ENCODE results near the gene IFNA4.
"Not testable (repeated sequence)": the region's sequence is repeated elsewhere in the genome, so short reads cannot be mapped to it uniquely, and the experiment has no call there.

The IFNA4 gene

DNA sequence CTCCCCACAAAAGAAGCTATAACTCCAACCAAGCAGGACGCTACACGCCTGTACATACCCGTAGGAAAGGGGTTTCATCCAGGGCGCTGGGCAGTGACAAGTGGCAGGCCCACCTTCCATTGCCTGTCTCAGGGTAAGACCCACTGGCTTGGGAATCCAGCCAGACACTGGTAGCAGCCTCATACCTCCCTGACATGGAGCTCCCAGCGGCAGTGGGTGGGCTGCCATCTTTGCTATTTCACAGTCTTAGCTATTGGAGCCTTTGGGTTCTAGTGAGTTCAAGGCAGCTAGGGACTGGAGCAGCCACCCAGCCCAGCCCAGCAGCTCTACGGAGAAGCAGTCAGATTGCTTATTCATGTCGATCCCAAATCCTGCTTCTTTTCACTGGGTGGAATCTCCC is 22.9 kb upstream of the IFNA4 start:
- H3K36me3 ChIP-seq (ENCODE audit: control insufficient read depth in 2 of 2, insufficient read depth in 2 of 2, low read length in 2 of 2), result no peaks in the 10 kb centered on the region
- H3K4me3 ChIP-seq (ENCODE audit: low read length in 2 of 2), result no peak overlapping the region
- no peak overlapping the region for H3K27ac ChIP-seq (ENCODE audit: low read depth in 2 of 2, low read length in 2 of 2)
- H3K9ac ChIP-seq (ENCODE audit: low read depth in 1 of 2, low read length in 2 of 2), result no peak overlapping the region
- H3K27me3 ChIP-seq (ENCODE audit: control insufficient read depth in 2 of 2, insufficient read depth in 2 of 2, low read length in 2 of 2), result no peaks in the 10 kb centered on the region
- H3K4me1 ChIP-seq (ENCODE audit: control insufficient read depth in 2 of 2, insufficient read depth in 2 of 2, low read length in 2 of 2), result no peaks in the 10 kb centered on the region
- no peaks in the 10 kb centered on the region for H3K9me3 ChIP-seq (ENCODE audit: control insufficient read depth in 2 of 2, low read length in 2 of 2)

GRCh38 chr9:21207043-21207442 is 19.7 kb upstream of the IFNA4 start, which contains the start of gene IFNA10:
TSS of gene IFNA10 (minus strand) at chr9:21207143. CDS start at chr9:21207097, 46 bp downstream.
- not testable (repeated sequence) for H3K9me3 ChIP-seq (ENCODE audit: control insufficient read depth in 2 of 2, low read length in 2 of 2); H3K4me3 ChIP-seq (ENCODE audit: low read length in 2 of 2); H3K27ac ChIP-seq (ENCODE audit: low read depth in 2 of 2, low read length in 2 of 2); H3K9ac ChIP-seq (ENCODE audit: low read depth in 1 of 2, low read length in 2 of 2); H3K4me1 ChIP-seq (ENCODE audit: control insufficient read depth in 2 of 2, insufficient read depth in 2 of 2, low read length in 2 of 2); H3K36me3 ChIP-seq (ENCODE audit: control insufficient read depth in 2 of 2, insufficient read depth in 2 of 2, low read length in 2 of 2); H3K27me3 ChIP-seq (ENCODE audit: control insufficient read depth in 2 of 2, insufficient read depth in 2 of 2, low read length in 2 of 2)

DNA sequence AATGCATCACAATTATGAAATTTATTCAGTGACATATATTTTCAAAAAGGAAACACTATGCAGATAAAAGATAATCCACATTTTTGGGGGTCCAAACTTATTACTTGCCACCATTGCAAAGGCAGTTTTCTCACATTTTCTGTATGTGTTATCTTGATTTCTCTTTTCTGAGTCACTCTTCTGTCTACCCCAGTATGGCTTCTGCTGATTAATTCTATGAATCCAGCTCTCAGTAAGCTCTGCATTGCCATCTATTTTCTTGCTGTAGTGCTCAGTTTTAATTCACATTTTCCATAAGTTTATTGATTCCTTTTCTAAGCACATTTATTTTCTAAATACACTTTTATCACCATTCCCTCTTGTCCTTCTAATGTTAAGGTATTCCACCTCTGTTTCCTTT is 17.8 kb upstream of the IFNA4 start:
- Histone ChIP-seq H3K27ac (ENCODE audit: low read depth in 2 of 2, low read length in 2 of 2) (no peak overlapping the region), H3K36me3 (ENCODE audit: control insufficient read depth in 2 of 2, insufficient read depth in 2 of 2, low read length in 2 of 2) (no peaks in the 10 kb centered on the region), H3K4me1 (ENCODE audit: control insufficient read depth in 2 of 2, insufficient read depth in 2 of 2, low read length in 2 of 2) (no peaks in the 10 kb centered on the region), H3K9ac (ENCODE audit: low read depth in 1 of 2, low read length in 2 of 2) (no peak overlapping the region), H3K9me3 (ENCODE audit: control insufficient read depth in 2 of 2, low read length in 2 of 2) (no peaks in the 10 kb centered on the region), H3K27me3 (ENCODE audit: control insufficient read depth in 2 of 2, insufficient read depth in 2 of 2, low read length in 2 of 2) (no peaks in the 10 kb centered on the region), H3K4me3 (ENCODE audit: low read length in 2 of 2) (no peak overlapping the region)

DNA sequence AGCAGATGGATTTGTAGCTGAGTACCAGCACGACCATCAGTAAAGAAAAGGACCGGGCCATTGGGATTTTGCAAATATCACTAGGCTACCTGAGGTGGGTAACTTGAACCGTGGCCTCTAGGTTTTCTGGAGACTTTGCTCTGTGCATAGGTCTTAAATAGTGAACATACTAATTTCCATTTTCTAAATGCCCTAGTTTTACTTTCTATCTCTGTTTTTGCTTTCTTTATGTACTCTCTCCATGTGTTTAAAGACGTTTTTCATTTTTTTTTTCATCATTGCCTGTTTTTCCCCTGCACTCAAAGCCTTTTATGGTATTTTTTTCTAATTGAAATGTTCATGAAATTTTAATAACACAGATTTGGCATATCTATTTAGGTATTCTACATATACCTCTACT is 14.7 kb upstream of the IFNA4 start, which contains the start of gene IFNA7:
IFNA7 (minus strand) TSS at position 101 of the 400 bp plus-strand sequence; CDS start at position 61, 40 bp downstream.
- not testable (repeated sequence) for H3K27ac ChIP-seq (ENCODE audit: low read depth in 2 of 2, low read length in 2 of 2); H3K9me3 ChIP-seq (ENCODE audit: control insufficient read depth in 2 of 2, low read length in 2 of 2); H3K4me1 ChIP-seq (ENCODE audit: control insufficient read depth in 2 of 2, insufficient read depth in 2 of 2, low read length in 2 of 2); H3K9ac ChIP-seq (ENCODE audit: low read depth in 1 of 2, low read length in 2 of 2); H3K36me3 ChIP-seq (ENCODE audit: control insufficient read depth in 2 of 2, insufficient read depth in 2 of 2, low read length in 2 of 2); H3K27me3 ChIP-seq (ENCODE audit: control insufficient read depth in 2 of 2, insufficient read depth in 2 of 2, low read length in 2 of 2); H3K4me3 ChIP-seq (ENCODE audit: low read length in 2 of 2)

- H3K27ac ChIP-seq (ENCODE audit: low read depth in 2 of 2, low read length in 2 of 2); H3K4me1 ChIP-seq (ENCODE audit: control insufficient read depth in 2 of 2, insufficient read depth in 2 of 2, low read length in 2 of 2): not testable (repeated sequence)
These were observed 7.7 kb upstream of the IFNA4 start for GRCh38 chr9:21194867-21195776.

DNA sequence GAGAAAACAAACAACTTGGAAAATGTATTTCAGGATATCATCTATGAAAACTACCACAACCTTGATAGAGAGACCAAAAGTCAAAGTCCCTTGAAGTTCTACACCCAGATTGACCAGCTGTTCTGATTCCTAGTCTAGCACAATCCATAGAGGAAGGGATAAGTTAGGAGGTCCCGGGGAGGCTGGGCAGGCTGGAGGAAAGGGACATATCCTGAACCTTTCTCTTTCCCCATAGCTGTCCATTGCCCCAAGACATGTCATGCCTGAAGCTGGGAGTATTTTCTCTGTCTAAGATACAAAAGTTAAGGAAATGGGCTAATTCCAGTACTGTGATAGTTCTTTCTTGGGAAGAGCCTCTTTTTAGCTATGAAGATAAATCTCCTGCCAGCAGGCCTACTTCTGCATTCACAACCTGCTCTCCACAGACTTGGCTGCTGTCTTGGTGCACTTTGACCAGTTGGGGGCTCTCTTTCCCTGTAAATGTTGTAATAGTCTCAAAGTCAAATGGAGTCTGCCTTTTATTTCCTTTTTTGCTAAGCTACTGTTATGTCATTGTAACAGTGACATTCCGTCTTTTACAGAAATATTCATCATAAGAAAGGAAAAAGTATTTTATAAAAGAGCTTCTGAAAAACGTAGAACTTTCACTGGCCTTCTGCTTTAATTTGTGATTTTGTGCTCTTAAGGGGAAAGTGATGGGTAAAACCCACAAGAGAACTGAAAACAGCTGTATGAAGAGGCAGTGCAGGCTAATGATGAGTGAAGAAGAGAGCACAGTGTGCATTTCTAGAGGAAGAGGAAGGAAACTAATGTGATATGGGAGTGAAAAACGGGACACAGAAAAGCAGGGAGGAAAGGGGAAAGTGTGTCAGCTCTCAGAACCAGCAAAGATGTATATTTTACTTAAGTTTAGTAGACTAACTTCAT is 4.3 kb downstream of the IFNA4 start:
- H3K36me3 ChIP-seq (ENCODE audit: control insufficient read depth in 2 of 2, insufficient read depth in 2 of 2, low read length in 2 of 2); H3K27ac ChIP-seq (ENCODE audit: low read depth in 2 of 2, low read length in 2 of 2); H3K4me1 ChIP-seq (ENCODE audit: control insufficient read depth in 2 of 2, insufficient read depth in 2 of 2, low read length in 2 of 2); H3K4me3 ChIP-seq (ENCODE audit: low read length in 2 of 2); H3K27me3 ChIP-seq (ENCODE audit: control insufficient read depth in 2 of 2, insufficient read depth in 2 of 2, low read length in 2 of 2); H3K9ac ChIP-seq (ENCODE audit: low read depth in 1 of 2, low read length in 2 of 2); H3K9me3 ChIP-seq (ENCODE audit: control insufficient read depth in 2 of 2, low read length in 2 of 2): not testable (repeated sequence)

More at GRCh38 chr9:21194867-21195776, 7.7 kb upstream of the IFNA4 start:
- not testable (repeated sequence) for H3K27me3 ChIP-seq (ENCODE audit: control insufficient read depth in 2 of 2, insufficient read depth in 2 of 2, low read length in 2 of 2); H3K4me3 ChIP-seq (ENCODE audit: low read length in 2 of 2); H3K9me3 ChIP-seq (ENCODE audit: control insufficient read depth in 2 of 2, low read length in 2 of 2); H3K36me3 ChIP-seq (ENCODE audit: control insufficient read depth in 2 of 2, insufficient read depth in 2 of 2, low read length in 2 of 2); H3K9ac ChIP-seq (ENCODE audit: low read depth in 1 of 2, low read length in 2 of 2)

DNA sequence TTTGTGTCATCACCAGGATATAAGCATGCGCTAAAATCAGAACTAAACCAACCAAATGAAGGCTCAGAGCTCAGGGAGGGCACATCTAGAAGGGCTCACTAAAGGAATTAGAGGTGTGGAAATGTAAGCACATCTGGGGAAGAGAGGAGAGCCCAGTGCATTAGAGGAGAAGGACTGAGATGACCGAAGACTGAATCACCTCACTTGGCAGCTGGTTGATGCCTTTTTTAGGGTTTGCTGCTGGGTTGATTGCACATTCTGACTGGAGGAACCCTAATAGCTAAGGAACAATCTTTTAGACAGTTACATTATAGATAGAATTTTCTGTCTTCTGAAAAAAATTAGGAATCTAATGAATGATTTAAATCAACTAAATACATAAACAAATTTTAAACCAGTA is 12.7 kb downstream of the IFNA4 start:
- Histone ChIP-seq H3K4me1 (ENCODE audit: control insufficient read depth in 2 of 2, insufficient read depth in 2 of 2, low read length in 2 of 2) (no peaks in the 10 kb centered on the region), H3K27me3 (ENCODE audit: control insufficient read depth in 2 of 2, insufficient read depth in 2 of 2, low read length in 2 of 2) (no peaks in the 10 kb centered on the region), H3K9ac (ENCODE audit: low read depth in 1 of 2, low read length in 2 of 2) (no peak overlapping the region), H3K27ac (ENCODE audit: low read depth in 2 of 2, low read length in 2 of 2) (no peak overlapping the region), H3K4me3 (ENCODE audit: low read length in 2 of 2) (no peak overlapping the region), H3K9me3 (ENCODE audit: control insufficient read depth in 2 of 2, low read length in 2 of 2) (no peaks in the 10 kb centered on the region), H3K36me3 (ENCODE audit: control insufficient read depth in 2 of 2, insufficient read depth in 2 of 2, low read length in 2 of 2) (no peaks in the 10 kb centered on the region)

DNA sequence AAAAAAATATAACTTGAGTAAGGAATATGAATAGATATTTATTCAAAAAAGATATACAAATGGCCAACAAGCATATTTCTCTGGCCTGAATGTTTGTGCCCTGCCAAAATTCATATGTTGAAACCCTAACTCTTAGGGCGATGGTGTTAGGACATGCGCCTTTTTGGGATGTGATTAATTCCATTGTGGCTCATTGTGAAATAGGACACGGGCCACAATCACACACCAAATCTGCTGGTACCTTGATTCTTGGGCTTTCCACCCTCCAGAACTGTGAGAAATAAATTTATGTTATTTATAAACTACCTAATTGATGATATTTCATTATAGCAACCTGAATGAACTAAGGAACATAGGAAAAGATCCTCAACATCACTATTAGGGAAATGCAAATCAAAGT is 15.2 kb downstream of the IFNA4 start:
- no peak overlapping the region for H3K27ac ChIP-seq (ENCODE audit: low read depth in 2 of 2, low read length in 2 of 2)
- no peaks in the 10 kb centered on the region for H3K4me1 ChIP-seq (ENCODE audit: control insufficient read depth in 2 of 2, insufficient read depth in 2 of 2, low read length in 2 of 2)
- no peak overlapping the region for H3K4me3 ChIP-seq (ENCODE audit: low read length in 2 of 2)
- H3K9ac ChIP-seq (ENCODE audit: low read depth in 1 of 2, low read length in 2 of 2), result no peak overlapping the region
- H3K36me3 ChIP-seq (ENCODE audit: control insufficient read depth in 2 of 2, insufficient read depth in 2 of 2, low read length in 2 of 2), result no peaks in the 10 kb centered on the region
- no peaks in the 10 kb centered on the region for H3K9me3 ChIP-seq (ENCODE audit: control insufficient read depth in 2 of 2, low read length in 2 of 2)
- H3K27me3 ChIP-seq (ENCODE audit: control insufficient read depth in 2 of 2, insufficient read depth in 2 of 2, low read length in 2 of 2), result no peaks in the 10 kb centered on the region

GRCh38 chr9:21171351-21171750 is 16.0 kb downstream of the IFNA4 start:
- Histone ChIP-seq H3K4me3 (ENCODE audit: low read length in 2 of 2) (no peak overlapping the region), H3K9me3 (ENCODE audit: control insufficient read depth in 2 of 2, low read length in 2 of 2) (no peaks in the 10 kb centered on the region), H3K9ac (ENCODE audit: low read depth in 1 of 2, low read length in 2 of 2) (no peak overlapping the region), H3K36me3 (ENCODE audit: control insufficient read depth in 2 of 2, insufficient read depth in 2 of 2, low read length in 2 of 2) (no peaks in the 10 kb centered on the region), H3K27ac (ENCODE audit: low read depth in 2 of 2, low read length in 2 of 2) (no peak overlapping the region), H3K27me3 (ENCODE audit: control insufficient read depth in 2 of 2, insufficient read depth in 2 of 2, low read length in 2 of 2) (no peaks in the 10 kb centered on the region), H3K4me1 (ENCODE audit: control insufficient read depth in 2 of 2, insufficient read depth in 2 of 2, low read length in 2 of 2) (no peaks in the 10 kb centered on the region)

DNA sequence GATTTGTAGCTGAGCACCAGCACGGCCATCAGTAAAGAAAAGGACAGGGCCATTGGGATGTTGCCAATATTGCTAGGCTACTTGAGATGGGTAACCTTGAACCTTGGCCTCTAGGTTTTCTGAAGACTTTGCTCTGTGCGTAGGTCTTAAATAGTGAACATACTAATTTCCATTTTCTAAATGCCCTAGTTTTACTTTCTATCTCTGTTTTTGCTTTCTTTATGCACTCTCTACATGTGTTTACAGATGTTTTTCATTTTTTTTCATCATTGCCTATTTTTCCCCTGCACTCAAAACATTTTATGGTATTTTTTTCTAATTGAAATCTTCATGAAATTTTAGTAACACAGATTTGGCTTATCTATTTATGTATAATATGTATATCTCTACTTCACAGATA is 20.8 kb downstream of the IFNA4 start, which contains the start of gene IFNA21:
IFNA21 (minus strand) TSS at position 101 of the 400 bp plus-strand sequence; CDS start at position 53, 48 bp downstream.
- H3K4me1 ChIP-seq (ENCODE audit: control insufficient read depth in 2 of 2, insufficient read depth in 2 of 2, low read length in 2 of 2); H3K4me3 ChIP-seq (ENCODE audit: low read length in 2 of 2); H3K27me3 ChIP-seq (ENCODE audit: control insufficient read depth in 2 of 2, insufficient read depth in 2 of 2, low read length in 2 of 2); H3K27ac ChIP-seq (ENCODE audit: low read depth in 2 of 2, low read length in 2 of 2); H3K9me3 ChIP-seq (ENCODE audit: control insufficient read depth in 2 of 2, low read length in 2 of 2); H3K36me3 ChIP-seq (ENCODE audit: control insufficient read depth in 2 of 2, insufficient read depth in 2 of 2, low read length in 2 of 2); H3K9ac ChIP-seq (ENCODE audit: low read depth in 1 of 2, low read length in 2 of 2): not testable (repeated sequence)
